Lower lobe of right lung (tissue), 2 donors: ENCODE measurements around the gene NPM3. TPM values are rescaled to one million over a fixed set of nuclear protein-coding genes. Genes with fewer than 3 reads are reported as not detected.
A peak's percentile ranks its signal among the peaks of the same experiment; 100 is the strongest.

Source experiments
- ATAC-seq, 2 donors: fragments of 200-7000 bp; cut with Tn5 transposase; one replicate each; pipeline ENCODE4 v1.9.1; 2020 to 2022; ENCODE audit warnings: mild to moderate bottlenecking in 2 of 2, moderate library complexity in 2 of 2
- DNase-seq: peaks from one replicate; pipeline ENCODE4 v3.0.0-alpha.2; 2020
- H3K27ac ChIP-seq: fragments of 200-600 bp; one replicate; pipeline ENCODE4 v1.8.0; 2022
- H3K27me3 ChIP-seq: fragments of 200-600 bp; one replicate; pipeline ENCODE4 v1.8.0; 2022; ENCODE audit warnings: low read depth
- H3K36me3 ChIP-seq: fragments of 200-600 bp; one replicate; pipeline ENCODE4 v1.8.0; 2022; ENCODE audit warnings: mild to moderate bottlenecking
- H3K4me1 ChIP-seq: fragments of 200-600 bp; one replicate; pipeline ENCODE4 v1.8.0; 2022
- H3K4me3 ChIP-seq: fragments of 200-600 bp; one replicate; pipeline ENCODE4 v1.8.0; 2022; ENCODE audit warnings: mild to moderate bottlenecking
- H3K9me3 ChIP-seq: fragments of 200-600 bp; one replicate; pipeline ENCODE4 v1.8.0; 2022
- intact Hi-C: fragments of 100-400 bp; cut with DNase I; formaldehyde crosslinking; loops from one replicate; pipeline ENCODE4 v1.11.0; 2022
- long read RNA-seq: library from polyadenylated mRNA; unstranded; transcript quantifications from one replicate; pipeline ENCODE4 v2.0.0, GENCODE V29; 2021
- total RNA-seq: library from RNA; stranded (reverse); fragmentation: NEBNext Ultra II Directional; extraction: Animal tissue kit (Norgen Biotek cat#: 25700); gene quantifications from one replicate; pipeline ENCODE4 v1.2.1, GENCODE V29; 2021
- TF ChIP-seq, protein P1 (sequence below): fragments of 200-600 bp; IDR thresholded peaks from one replicate; pipeline ENCODE4 v1.8.0; 2022; ENCODE audit warnings: antibody characterized with exemption, mild to moderate bottlenecking
- donor health status: DM: no; HTN: yes; CAD: no; lungs with severe emphysema.

NPM3 gene
- 17.4 TPM for total RNA-seq
- long read RNA-seq = 0 reads

DNA sequence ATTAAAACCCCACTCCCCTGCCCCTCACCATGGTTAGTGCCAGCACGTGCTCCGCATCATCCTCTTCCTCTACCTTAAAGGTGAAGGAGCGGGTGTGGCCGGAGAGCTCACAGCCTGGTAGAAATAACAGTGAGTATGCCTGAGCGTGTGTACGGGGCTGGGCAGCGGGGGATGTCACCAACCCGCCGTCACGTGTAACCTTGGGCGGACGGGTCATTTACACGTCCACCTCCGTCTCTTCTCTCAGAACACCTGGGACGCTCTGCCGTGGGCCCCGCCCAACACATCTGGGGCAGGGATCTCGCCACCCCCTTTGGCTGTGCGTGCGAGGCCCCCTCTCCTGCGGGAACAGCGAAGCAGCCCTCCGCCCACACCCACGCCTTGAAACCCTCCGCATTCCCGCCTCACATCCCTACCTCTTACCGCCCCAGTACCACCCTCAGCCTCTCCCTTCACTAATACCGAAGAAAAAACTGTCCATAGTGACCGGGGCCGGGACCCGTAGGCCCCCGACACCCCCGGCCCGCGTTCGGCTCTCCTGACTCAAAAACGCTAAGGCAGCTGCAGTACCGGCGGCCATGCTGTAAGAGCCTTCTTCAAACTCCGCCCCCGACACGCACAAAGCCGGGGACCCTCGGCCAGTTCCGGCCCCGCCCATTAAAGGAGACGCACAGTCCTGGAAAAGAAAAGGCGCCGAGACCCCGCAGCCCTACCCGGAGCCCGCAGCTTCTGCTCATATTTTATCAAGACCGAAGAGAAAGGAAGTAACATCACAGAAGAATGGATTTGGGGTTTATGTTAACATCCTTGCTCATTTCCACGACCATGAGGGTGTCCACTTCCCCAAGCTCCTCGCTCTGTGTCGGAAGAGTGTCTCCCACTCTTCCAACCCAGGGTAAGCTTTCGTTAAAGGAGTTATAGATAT lies at the start of gene NPM3:
Gene NPM3, minus strand, starts transcription at position 636 of the 925 bp plus-strand sequence. Its CDS starts 56 bp downstream, at position 580.
- H3K9me3 ChIP-seq = no peaks in the 10 kb centered on the region
- TF ChIP-seq, protein P1, sequence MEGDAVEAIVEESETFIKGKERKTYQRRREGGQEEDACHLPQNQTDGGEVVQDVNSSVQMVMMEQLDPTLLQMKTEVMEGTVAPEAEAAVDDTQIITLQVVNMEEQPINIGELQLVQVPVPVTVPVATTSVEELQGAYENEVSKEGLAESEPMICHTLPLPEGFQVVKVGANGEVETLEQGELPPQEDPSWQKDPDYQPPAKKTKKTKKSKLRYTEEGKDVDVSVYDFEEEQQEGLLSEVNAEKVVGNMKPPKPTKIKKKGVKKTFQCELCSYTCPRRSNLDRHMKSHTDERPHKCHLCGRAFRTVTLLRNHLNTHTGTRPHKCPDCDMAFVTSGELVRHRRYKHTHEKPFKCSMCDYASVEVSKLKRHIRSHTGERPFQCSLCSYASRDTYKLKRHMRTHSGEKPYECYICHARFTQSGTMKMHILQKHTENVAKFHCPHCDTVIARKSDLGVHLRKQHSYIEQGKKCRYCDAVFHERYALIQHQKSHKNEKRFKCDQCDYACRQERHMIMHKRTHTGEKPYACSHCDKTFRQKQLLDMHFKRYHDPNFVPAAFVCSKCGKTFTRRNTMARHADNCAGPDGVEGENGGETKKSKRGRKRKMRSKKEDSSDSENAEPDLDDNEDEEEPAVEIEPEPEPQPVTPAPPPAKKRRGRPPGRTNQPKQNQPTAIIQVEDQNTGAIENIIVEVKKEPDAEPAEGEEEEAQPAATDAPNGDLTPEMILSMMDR = no peak
- DNase-seq = peak; percentile 87
- H3K4me1 ChIP-seq = peaks cover 56% of the 10 kb centered on the region
- peaks cover 12% of the 10 kb centered on the region for H3K27me3 ChIP-seq
- H3K27ac ChIP-seq = peak within 1 kb of the TSS; percentile 47
- H3K36me3 ChIP-seq = peaks cover 40% of the 10 kb centered on the region
- peak within 1 kb of the TSS; percentile 73 for H3K4me3 ChIP-seq
- peak; percentile 57 to 68 for ATAC-seq
- intact Hi-C loops = no loop called here

- no peak overlapping the region for H3K27ac ChIP-seq
- peaks cover 48% of the 10 kb centered on the region for H3K4me1 ChIP-seq
- no peaks in the 10 kb centered on the region for H3K36me3 ChIP-seq
- H3K4me3 ChIP-seq = no peak overlapping the region
- intact Hi-C loops = no loop called here
- TF ChIP-seq, protein P1 = no peak
- DNase-seq = peak; percentile 40
- H3K9me3 ChIP-seq = no peaks in the 10 kb centered on the region
- ATAC-seq = no peak
- H3K27me3 ChIP-seq = no peaks in the 10 kb centered on the region
These were observed 49.1 kb upstream of the NPM3 start for GRCh38 chr10:101832325-101832771.

DNA sequence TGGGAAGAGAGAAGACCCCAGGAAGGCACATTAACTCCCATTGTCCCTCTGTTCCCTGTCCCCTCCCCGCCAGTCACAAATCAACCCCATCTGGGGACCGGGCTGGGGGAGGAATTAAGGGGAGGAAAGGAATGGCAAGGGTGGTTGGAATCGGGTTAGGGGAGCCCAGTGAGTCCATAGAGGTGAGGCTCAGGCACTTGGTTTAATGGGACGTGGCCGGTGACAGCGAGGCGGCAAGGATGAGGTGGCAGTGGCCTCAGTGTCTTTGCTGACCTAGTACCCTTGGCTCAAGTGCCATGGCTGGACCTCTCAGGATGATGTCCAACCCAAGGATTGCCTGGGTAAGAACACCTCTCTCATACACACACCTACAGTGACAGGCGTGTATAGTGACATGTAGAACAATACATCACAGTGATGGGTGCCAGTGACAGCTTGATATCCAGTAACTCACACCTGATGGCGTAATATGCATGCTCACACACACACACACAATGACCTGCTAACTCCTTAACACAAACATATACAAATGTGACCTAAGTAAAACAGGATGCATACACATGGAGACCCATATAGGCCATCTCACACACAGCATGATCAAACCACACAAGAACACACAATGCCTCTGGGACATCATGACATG lies 48.0 kb upstream of the NPM3 start:
- no peak for ATAC-seq
- no peaks in the 10 kb centered on the region for H3K27me3 ChIP-seq
- peak overlapping the region; percentile 61 for H3K27ac ChIP-seq
- DNase-seq = peak; percentile 38
- H3K9me3 ChIP-seq = no peaks in the 10 kb centered on the region
- H3K36me3 ChIP-seq = no peaks in the 10 kb centered on the region
- TF ChIP-seq, protein P1 = no peak
- intact Hi-C loops = no loop called here
- H3K4me3 ChIP-seq = peak overlapping the region; percentile 61
- peaks cover 47% of the 10 kb centered on the region for H3K4me1 ChIP-seq

GRCh38 chr10:101830322-101831168 lies 47.3 kb upstream of the NPM3 start:
- H3K27ac ChIP-seq = peak overlapping the region; percentile 61
- H3K36me3 ChIP-seq = no peaks in the 10 kb centered on the region
- H3K4me1 ChIP-seq = peaks cover 40% of the 10 kb centered on the region
- peak; percentile 92 to 93 for ATAC-seq
- DNase-seq = peak; percentile 95
- peak overlapping the region; percentile 61 for H3K4me3 ChIP-seq
- H3K27me3 ChIP-seq = no peaks in the 10 kb centered on the region
- intact Hi-C loops = no loop called here
- TF ChIP-seq, protein P1 = no peak
- no peaks in the 10 kb centered on the region for H3K9me3 ChIP-seq
